Measurements from ENCODE around the gene CARMIL3.
"Not testable (repeated sequence)": the region's sequence is repeated elsewhere in the genome, so short reads cannot be mapped to it uniquely, and the experiment has no call there.

CARMIL3 gene

DNA sequence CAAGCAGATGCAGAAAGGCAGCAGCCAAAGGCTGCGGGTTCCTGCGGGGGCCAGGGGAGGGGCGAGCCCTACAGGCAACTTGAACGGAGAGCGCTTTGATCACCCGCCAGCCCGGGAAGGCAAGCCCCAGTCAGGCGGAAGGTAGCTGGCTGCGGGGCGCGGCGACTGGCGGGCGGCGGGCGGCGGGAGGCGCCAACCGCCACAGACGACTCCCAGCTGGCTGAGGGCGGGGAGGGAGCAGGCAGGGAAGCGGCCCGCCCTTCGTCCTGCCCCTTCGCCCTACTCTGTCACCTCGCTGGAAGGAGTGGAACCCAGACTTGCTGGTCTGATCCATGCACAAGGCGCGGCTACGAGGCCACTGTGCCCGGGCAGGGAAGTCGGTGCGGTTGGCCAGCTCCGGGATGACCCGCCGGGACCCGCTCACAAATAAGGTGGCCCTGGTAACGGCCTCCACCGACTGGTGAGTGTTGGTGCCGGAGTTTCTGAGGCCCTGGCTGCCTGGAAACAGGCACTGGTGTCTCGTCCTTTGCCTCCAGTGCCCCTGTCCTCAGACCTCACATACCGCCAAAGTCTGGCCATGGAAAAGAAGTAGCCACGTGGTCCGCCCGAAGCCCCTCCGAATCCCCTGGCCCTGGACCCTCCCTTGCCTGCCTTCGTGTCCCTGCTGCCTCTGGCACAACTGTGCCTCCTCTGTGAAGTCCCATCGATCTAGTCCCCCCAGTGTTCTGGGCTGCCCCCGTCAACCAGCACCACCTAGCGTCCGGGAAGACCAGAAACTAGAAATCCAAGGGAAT, 15.4 kb upstream of the CARMIL3 start:
- peak; percentile 88 for DNase-seq
- no peak for TF ChIP-seq GATA1 (IDR thresholded peaks at IDR 0.05; ENCODE audit: low read depth, low read length)
- peak; percentile 74 for TF ChIP-seq POLR2A (IDR thresholded peaks at IDR 0.05; ENCODE audit: low read length)

- DNase-seq = not testable (repeated sequence)
Observed at GRCh38 chr14:24036963-24037657, 14.7 kb upstream of the CARMIL3 start.

GRCh38 chr14:24037658-24038037, 14.2 kb upstream of the CARMIL3 start:
- no peak for DNase-seq
- no peak for TF ChIP-seq POLR2A (IDR thresholded peaks at IDR 0.05; ENCODE audit: low read length)
- TF ChIP-seq GATA1 (IDR thresholded peaks at IDR 0.05; ENCODE audit: low read depth, low read length) = no peak

DNA sequence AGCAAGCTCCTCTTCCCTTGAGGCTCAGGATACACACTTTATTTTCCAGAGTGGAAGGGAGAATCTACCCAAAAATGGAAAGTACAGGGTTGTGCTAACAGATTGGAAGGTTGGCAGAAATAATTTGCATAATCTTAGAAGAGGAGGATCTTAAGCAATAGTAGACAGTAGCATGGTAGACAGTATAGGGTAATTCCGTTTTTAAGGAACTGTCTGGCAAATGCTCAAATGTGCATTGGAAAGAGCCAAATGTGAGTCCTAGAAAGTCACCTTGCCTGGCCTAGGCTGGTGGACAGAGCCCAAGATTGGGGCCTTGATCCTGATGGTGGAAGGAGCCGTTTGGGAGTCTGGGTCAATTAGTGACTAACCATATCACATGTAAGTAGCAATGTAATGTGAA, 13.1 kb upstream of the CARMIL3 start:
- TF ChIP-seq GATA1 (IDR thresholded peaks at IDR 0.05; ENCODE audit: low read depth, low read length) (no peak), POLR2A (IDR thresholded peaks at IDR 0.05; ENCODE audit: low read length) (no peak)
- no peak for DNase-seq

GRCh38 chr14:24040692-24041091, 11.1 kb upstream of the CARMIL3 start:
- no peak for DNase-seq
- TF ChIP-seq GATA1 (IDR thresholded peaks at IDR 0.05; ENCODE audit: low read depth, low read length) (no peak), POLR2A (IDR thresholded peaks at IDR 0.05; ENCODE audit: low read length) (no peak)

GRCh38 chr14:24042746-24043145, 9.1 kb upstream of the CARMIL3 start:
- no peak for DNase-seq
- TF ChIP-seq GATA1 (IDR thresholded peaks at IDR 0.05; ENCODE audit: low read depth, low read length) (no peak), POLR2A (IDR thresholded peaks at IDR 0.05; ENCODE audit: low read length) (no peak)

DNA sequence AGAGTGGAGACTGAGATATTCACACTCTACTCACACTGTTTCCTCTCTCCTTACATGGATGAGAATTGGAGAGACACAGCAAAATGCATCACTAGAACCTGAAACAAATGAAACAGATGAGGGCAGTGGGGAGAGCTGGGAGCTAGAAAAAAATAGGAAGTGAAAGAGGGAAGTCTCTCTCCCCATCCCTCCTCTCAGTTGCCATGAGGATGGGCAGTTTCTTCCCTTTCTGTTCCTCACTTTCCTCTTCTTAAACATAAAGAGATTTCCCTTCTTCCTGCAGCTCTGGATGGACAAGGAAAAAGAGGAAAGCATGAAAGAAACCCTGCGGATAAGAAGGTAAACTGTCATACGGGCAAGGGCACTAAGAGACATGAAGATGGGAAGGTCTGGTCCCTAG, 2.8 kb upstream of the CARMIL3 start:
- DNase-seq = not testable (repeated sequence)

DNA sequence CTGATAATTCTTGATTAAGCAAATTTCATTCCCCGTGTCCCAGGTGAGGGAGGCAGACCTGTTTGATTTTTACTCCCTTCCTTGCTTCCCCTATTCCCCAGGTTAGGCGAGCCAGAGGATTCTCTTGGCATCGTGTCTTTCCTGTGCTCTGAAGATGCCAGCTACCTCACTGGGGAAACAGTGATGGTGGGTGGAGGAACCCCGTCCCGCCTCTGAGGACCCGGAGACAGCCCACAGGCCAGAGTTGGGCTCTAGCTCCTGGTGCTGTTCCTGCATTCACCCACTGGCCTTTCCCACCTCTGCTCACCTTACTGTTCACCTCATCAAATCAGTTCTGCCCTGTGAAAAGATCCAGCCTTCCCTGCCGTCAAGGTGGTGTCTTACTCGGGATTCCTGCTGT, 1.1 kb upstream of the CARMIL3 start:
- not testable (repeated sequence) for DNase-seq

- no peak for DNase-seq
- TF ChIP-seq POLR2A (IDR thresholded peaks at IDR 0.05; ENCODE audit: low read length) = no peak
- TF ChIP-seq GATA1 (IDR thresholded peaks at IDR 0.05; ENCODE audit: low read depth, low read length) = no peak
Observed at GRCh38 chr14:24051176-24051788, 527 bp upstream of the CARMIL3 start.

DNA sequence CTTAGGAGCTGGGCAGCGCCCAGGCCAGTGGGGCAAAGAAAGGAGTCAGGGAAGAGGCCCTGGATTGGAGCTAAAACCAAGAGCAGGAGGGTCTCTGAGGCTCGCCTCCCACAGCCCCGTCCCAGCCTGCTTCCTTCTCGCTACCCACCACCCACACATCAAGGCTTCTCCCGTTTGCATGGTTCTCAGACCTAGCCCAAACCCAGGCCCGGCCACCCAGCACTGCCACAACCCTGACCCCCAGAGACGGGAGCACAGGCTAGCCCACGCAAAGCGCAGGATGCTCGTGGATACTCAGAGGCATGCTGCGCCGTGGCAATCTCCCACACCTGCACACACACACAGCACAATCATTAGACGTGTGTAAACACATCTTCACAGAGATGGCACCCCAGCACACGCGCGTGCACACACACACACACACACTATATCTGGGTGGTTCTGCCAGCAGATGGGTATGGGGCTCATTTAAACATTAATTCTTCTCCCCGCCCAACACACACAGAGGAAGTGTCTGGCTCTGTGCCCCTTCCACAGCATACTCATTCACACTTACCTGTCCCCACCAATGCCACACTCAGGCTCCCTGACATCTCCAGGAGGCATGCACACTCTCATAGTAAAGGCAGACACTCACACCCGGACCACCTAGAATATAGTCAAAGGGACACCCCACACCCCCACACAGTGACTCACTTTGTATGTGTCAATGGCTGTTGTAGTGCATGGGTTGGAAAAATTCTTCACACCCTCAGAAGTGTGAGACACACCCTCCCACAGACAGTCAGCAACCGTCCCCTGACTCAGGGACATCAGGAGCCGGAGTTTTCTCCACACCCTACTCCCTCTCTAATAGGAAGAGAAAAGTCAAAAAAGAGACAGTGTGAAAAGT, 1.1 kb downstream of the CARMIL3 start:
- no peak for DNase-seq

GRCh38 chr14:24053548-24054323, 1.9 kb downstream of the CARMIL3 start:
- no peak for DNase-seq
- no peak for TF ChIP-seq GATA1 (IDR thresholded peaks at IDR 0.05; ENCODE audit: low read depth, low read length)
- TF ChIP-seq POLR2A (IDR thresholded peaks at IDR 0.05; ENCODE audit: low read length) = no peak

More for the DNA sequence above, 1.1 kb downstream of the CARMIL3 start:
- TF ChIP-seq GATA1 (IDR thresholded peaks at IDR 0.05; ENCODE audit: low read depth, low read length) (no peak), POLR2A (IDR thresholded peaks at IDR 0.05; ENCODE audit: low read length) (no peak)

GRCh38 chr14:24054324-24054641, 2.5 kb downstream of the CARMIL3 start:
- no peak for DNase-seq
- TF ChIP-seq GATA1 (IDR thresholded peaks at IDR 0.05; ENCODE audit: low read depth, low read length) = no peak
- TF ChIP-seq POLR2A (IDR thresholded peaks at IDR 0.05; ENCODE audit: low read length) = no peak

- DNase-seq = no peak
- TF ChIP-seq POLR2A (IDR thresholded peaks at IDR 0.05; ENCODE audit: low read length) = no peak
- no peak for TF ChIP-seq GATA1 (IDR thresholded peaks at IDR 0.05; ENCODE audit: low read depth, low read length)
Observed at GRCh38 chr14:24054646-24055045, 2.8 kb downstream of the CARMIL3 start.
